Measurements from ENCODE around the gene PSPH.
A peak's percentile ranks its signal among the peaks of the same experiment; 100 is the strongest.
"Not testable (repeated sequence)": the region's sequence is repeated elsewhere in the genome, so short reads cannot be mapped to it uniquely, and the experiment has no call there.

The PSPH gene

DNA sequence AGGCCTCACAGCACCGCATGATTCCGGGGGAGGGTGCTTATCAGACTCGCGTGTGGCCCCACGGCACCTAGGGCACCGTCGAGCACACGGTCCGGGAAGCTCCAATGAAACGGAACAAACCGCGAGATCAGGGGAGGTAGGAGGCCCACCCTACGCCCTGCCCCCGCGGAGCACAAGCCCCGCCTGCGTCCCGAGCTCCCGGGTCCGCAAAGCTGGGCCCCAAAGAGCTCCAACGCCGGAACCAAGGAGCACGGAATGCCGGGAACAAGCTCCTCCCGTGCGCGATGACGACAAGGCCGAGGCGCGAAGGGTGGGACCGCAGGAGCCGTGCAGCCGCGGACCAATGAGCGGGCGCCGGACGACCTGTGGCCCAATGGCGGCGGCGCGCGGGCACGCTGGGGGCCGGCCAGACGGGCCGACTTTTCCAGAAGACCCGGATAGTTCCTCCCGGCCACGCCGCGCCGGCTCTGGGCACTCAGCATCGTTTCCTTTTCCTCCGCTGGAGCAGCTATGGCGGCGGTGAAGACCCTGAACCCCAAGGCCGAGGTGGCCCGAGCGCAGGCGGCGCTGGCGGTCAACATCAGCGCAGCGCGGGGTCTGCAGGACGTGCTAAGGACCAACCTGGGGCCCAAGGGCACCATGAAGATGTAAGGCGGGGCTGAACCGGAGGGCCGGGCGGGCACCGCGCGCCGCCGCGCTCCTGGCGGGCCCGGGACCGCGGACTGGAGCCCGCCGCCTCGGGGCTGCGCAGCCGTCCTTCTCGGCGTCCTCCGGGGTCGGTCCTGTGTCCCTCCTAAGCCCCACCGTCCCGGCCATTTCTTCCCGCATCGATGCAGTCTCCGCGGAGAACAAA, at the start of gene PSPH, which contains the start of gene CCT6A:
Gene PSPH, minus strand, starts transcription at position 106 of the 853 bp plus-strand sequence. CDS start 30,232 bp downstream, outside the sequence.
Gene CCT6A, plus strand, starts transcription at position 427 of the 853 bp plus-strand sequence. Its CDS starts 84 bp downstream, at position 511.
- DNase-seq (ENCODE audit: low read depth in 1 of 2, low spot score in 1 of 2) = peak; percentile 96 to 99
- in situ Hi-C loops (cut with HindIII; ENCODE audit: low pct_unique_long_range_greater_than_20kb, low sequenced_read_pairs) = no loop called here
- TF ChIP-seq JUND (IDR thresholded peaks at IDR 0.05; ENCODE audit: low read depth) = no peak

DNA sequence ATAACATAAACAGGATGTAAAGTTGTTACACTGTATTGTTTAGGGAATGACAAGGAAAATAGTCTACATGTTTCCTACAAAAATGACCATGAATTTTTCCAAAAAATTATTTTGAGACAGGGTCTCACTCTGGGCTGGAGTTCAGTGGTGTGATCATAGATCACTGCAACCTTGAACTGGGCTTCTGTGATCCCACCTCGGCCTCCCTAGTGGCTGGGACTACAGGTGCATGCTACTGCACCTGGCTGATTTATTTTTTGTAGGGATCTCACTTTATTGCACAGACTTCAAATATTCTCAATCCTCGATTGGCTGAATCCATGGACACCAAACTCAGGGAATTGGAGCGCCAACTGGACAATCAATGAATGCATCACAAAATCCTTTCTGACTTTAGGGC, 48.4 kb upstream of the PSPH start:
- DNase-seq (ENCODE audit: low read depth in 1 of 2, low spot score in 1 of 2) = no peak
- TF ChIP-seq JUND (IDR thresholded peaks at IDR 0.05; ENCODE audit: low read depth) = no peak
- in situ Hi-C loops (cut with HindIII; ENCODE audit: low pct_unique_long_range_greater_than_20kb, low sequenced_read_pairs) = no loop called here

DNA sequence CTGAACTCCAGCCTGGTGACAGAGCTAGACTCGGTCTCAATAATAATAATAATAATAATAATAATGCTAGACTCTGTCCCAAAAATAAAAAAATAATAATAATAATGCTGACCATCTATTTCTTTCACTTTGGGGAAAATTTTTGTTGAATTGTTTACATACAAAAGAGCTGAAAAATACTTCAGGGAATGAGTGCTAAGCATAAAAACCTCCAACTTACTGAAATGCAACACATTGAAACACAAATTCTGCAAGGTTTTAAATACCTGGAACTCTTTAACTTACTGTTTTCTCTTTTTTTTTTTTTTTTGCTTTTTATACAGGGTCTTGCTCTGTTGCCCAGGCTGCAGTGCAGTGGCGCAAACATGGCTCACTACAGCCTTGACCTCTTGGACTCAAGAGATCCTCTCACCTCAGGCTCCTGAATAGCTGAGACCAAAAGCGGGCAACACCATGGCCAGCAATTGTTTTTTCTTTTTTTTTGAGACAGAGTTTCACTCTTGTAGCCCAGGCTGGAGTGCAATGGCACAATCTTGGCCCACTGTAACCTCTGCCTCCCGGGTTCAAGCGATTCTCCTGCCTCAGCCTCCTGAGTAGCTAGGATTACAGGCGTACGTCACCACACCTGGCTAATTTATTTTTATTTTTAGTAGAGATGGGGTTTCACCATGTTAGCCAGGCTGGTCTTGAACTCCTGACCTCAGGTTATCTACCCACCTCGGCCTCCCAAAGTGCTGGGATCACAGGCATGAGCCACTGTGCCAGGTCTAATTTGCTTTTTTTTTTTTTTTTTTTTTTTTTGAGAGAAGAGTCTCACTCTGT, 47.2 kb upstream of the PSPH start:
- DNase-seq (ENCODE audit: low read depth in 1 of 2, low spot score in 1 of 2); in situ Hi-C loops (cut with HindIII; ENCODE audit: low pct_unique_long_range_greater_than_20kb, low sequenced_read_pairs): not testable (repeated sequence)

DNA sequence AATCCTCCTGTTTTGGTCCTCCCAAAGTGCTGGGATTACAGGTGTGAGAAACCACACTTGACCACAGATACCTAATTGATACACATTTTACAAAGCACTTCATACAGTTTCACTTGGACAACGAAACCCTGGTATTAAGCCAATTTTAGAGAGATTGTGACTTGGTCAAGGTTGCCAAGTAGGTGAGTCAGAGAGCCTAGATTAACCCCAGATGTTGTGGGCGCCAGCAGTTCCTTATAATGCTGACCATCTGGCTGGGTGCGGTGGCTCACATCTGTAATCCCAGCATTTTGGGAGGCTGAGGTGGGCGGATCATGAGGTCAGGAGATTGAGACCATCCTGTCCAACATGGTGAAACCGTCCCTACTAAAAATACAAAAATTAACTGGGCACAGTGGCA, 46.5 kb upstream of the PSPH start:
- TF ChIP-seq JUND (IDR thresholded peaks at IDR 0.05; ENCODE audit: low read depth) = no peak
- in situ Hi-C loops (cut with HindIII; ENCODE audit: low pct_unique_long_range_greater_than_20kb, low sequenced_read_pairs) = no loop called here
- DNase-seq (ENCODE audit: low read depth in 1 of 2, low spot score in 1 of 2) = no peak

DNA sequence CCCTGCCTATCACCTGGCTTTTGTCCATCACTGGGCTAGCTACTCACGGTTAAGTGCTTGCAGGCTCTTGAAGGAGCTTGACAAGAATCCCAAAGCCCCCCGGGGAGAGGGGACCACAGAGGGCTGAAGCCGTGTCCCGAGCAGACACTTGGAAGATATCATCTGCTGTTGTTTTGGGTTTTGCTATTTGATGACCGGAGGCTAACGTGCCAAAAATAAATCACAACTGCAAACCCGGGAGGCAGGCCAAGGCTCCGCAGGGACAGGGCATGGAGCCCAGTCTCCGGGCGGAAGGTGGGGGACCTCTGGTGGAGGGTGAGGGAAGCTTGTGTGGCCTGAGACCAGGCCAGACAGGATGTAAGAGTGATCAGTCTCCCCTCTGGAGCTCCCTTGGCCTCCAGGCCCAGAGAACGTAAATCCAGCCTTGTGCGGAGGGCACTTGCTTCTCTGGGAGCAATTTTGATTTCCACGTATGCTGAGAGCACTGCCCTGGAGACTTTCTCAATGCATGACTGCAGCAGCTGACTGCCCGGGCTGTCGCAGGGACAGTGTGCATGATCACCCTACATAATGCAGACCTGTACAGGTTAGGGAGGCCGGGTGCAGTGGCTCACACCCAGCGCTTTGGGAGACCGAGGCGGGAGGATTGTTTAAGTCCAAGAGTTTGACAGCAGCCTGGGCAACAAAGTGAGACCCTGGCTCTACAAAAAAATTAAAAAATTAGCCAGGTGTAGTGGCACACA, 41.7 kb upstream of the PSPH start, which contains the start of gene PHKG1:
Gene PHKG1, minus strand, starts transcription at position 164 of the 743 bp plus-strand sequence. CDS start 4,011 bp downstream, outside the sequence.
- in situ Hi-C loops (cut with HindIII; ENCODE audit: low pct_unique_long_range_greater_than_20kb, low sequenced_read_pairs) = no loop called here
- TF ChIP-seq JUND (IDR thresholded peaks at IDR 0.05; ENCODE audit: low read depth) = no peak
- peak; percentile 70 to 84 for DNase-seq (ENCODE audit: low read depth in 1 of 2, low spot score in 1 of 2)

DNA sequence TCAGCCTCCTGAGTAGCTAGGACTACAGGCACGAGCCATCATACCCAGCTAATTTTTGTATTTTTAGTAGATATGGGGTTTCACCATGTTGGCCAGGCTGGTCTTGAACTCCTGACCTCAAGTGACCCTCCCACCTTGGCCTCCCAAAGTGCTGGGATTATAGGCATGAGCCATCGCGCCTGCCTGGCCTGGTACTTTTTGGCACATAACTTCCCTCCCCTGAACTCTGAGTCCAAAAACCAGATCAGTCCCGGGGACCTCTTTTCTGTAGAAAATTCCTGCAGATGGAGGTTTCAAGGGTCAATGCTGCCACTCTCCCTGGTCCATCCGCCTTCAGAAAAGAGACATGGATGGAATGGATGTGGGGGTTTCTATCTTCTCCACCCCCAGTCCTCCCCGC, 41.1 kb upstream of the PSPH start:
- DNase-seq (ENCODE audit: low read depth in 1 of 2, low spot score in 1 of 2); in situ Hi-C loops (cut with HindIII; ENCODE audit: low pct_unique_long_range_greater_than_20kb, low sequenced_read_pairs): not testable (repeated sequence)

DNA sequence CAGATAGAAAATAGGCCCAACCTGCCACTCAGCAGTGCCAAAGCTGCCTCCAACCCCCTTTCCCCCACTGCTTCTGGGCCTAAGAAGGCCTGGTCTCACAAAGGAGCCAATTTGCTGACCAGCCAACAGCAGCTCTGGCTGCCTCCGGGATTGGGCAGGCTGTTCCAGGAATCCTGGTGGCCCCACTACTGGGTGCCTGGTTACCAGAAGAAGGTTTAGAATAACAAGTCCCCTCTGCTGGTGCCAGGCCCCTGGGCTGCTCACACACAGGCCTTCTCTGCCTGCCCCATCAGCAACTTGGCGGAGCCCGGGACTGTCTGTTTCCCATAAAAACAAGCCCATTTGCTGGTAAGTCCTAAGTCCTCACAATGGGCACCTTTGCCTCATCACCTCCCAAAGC, 40.3 kb upstream of the PSPH start:
- DNase-seq (ENCODE audit: low read depth in 1 of 2, low spot score in 1 of 2) = no peak
- in situ Hi-C loops (cut with HindIII; ENCODE audit: low pct_unique_long_range_greater_than_20kb, low sequenced_read_pairs) = no loop called here
- no peak for TF ChIP-seq JUND (IDR thresholded peaks at IDR 0.05; ENCODE audit: low read depth)

DNA sequence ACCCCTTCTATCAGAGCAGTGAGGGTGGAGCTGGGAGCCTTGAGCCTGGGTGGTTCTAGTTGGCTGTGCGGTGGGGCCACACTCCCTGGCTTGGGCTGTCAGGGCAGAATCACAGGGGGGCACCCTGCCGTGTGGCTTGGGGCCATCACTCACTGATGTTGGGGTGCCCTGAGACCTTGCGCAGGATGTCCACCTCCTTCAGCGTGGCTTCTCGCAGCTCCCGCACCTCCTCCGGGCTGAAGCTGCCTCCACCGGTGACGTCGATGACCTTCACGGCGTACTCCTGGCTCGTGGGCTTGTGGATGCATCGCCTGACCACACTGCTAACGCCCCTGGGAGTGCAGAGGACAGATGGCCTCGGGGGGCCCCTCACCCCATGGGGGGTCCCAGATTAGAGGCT, 36.2 kb upstream of the PSPH start:
- in situ Hi-C loops (cut with HindIII; ENCODE audit: low pct_unique_long_range_greater_than_20kb, low sequenced_read_pairs) = no loop called here
- no peak for DNase-seq (ENCODE audit: low read depth in 1 of 2, low spot score in 1 of 2)
- no peak for TF ChIP-seq JUND (IDR thresholded peaks at IDR 0.05; ENCODE audit: low read depth)

DNA sequence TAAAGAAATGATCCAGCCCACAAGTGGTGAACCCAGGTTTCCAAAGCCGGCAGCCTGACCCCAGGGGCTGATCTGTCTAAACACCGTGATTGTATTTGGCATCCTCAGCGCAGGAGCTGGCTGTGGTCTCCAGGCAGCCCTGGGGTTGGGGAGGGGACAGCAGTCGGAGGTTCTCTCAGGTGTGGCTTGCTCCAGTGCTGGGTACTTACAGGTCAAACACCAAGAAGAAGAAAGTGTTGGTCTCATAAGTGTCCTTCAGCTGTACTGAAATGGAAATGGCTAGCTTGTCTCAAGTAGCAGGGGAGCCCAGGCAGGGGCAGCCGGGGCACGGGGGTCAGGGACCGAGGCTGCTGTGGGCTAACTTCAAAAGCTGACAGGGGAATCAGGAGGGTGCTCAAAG, 35.5 kb upstream of the PSPH start:
- DNase-seq (ENCODE audit: low read depth in 1 of 2, low spot score in 1 of 2) = no peak
- no peak for TF ChIP-seq JUND (IDR thresholded peaks at IDR 0.05; ENCODE audit: low read depth)
- in situ Hi-C loops (cut with HindIII; ENCODE audit: low pct_unique_long_range_greater_than_20kb, low sequenced_read_pairs) = no loop called here

DNA sequence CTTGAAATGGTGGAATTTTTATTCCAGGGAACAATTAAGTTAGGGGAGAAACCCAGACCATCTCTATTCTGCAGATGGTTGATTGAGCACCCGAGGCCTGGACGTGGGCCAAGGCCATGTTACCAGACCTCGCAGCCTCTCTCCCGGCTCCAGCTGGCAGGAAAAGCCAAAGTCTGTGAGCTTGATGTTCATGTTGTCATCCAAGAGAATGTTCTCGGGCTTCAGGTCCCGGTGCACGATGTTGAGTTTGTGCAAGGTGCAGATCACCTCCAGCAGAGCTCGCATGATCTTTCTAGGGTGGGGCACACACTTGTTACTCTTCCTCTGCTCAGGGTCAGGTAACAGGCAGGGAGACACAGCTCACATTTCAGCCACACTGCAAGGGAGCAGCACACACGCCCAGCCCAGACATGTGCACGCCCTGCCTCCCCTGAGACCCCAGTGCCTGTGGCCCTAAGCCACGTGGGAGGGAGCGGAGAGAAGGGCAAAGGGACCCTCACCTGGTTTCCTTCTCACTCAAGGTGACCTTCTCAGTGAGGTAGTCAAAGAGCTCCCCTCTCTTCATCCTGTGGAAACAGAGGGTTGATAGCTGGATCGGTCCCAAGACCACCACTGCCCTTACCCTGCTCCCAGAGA, 32.0 kb upstream of the PSPH start:
- no peak for DNase-seq (ENCODE audit: low read depth in 1 of 2, low spot score in 1 of 2)
- in situ Hi-C loops (cut with HindIII; ENCODE audit: low pct_unique_long_range_greater_than_20kb, low sequenced_read_pairs) = no loop called here
- TF ChIP-seq JUND (IDR thresholded peaks at IDR 0.05; ENCODE audit: low read depth) = no peak

DNA sequence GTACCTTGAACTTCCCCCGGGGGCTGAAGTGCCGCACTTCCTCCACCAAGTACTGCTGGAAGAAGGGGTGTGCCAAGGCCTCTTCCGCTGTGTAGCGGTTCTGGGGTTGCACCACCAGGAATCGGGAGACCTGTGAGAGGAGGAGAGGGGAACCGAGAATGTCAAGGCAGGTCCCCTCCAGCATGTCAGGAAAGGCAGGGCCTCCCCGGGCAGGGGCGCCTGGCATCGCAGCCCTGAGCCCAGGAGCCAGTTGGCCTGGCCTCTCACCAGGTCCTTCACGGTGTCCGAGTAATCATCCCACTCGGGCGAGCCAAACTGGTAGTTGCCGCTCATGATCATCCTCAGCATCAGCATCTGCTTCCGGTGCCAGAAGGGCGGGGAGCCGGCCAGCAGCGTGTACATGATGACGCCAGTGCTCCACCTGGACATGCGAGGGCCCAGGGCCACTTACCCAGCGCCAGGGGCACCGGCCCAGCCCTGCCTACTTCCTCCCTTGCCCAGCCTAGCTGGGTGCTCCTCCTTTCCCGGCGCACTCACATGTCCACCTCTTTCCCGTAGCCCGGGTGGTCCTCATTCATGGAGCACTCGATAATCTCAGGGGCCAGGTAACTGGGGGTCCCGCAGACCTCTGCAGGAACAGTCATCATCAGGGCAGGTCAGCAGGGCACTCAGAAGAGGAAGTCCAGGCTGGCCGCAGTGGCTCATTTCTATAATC, 30.5 kb upstream of the PSPH start:
- in situ Hi-C loops (cut with HindIII; ENCODE audit: low pct_unique_long_range_greater_than_20kb, low sequenced_read_pairs) = no loop called here
- no peak for TF ChIP-seq JUND (IDR thresholded peaks at IDR 0.05; ENCODE audit: low read depth)
- no peak for DNase-seq (ENCODE audit: low read depth in 1 of 2, low spot score in 1 of 2)

DNA sequence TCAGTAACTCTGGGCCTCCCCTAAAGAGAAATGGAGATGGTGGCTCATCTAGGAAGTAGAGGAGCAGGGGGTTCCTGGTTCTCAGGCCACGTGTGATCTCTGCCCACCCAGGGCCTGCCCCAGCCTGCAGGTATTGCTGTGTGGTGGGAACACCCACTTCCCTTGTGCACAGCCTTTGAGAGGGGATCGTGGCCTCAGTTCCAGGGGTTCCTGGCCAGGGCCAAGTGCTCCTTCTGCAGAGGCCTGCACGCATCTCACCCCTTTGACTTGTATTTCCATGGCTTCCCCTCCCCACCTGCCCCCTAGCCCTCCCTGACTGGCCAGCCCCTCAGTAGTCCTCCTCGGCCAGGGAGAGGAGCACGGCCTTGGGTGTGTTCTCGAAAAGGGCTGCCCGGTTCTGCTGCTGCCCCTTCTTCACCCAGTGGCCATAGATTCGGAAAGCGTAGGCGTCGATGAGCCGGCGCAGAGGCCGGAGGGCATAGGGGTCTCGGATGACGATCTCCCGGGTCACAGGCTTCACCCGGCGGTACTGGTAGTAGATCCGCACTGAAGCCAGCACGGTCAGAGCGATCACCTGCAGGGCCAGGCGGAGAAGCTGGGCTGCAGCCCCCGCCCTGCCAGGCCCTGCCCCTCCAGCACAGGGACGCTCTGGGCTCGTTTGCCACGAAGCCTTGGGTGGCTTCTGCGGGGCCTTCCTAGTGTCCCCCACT, 29.6 kb upstream of the PSPH start:
- in situ Hi-C loops (cut with HindIII; ENCODE audit: low pct_unique_long_range_greater_than_20kb, low sequenced_read_pairs); DNase-seq (ENCODE audit: low read depth in 1 of 2, low spot score in 1 of 2): not testable (repeated sequence)

Data from T47D (cell line).